Iris pigment epithelial cell (primary cell): ENCODE results near the gene MRNIP.

Source experiments
- DNase-seq: peaks from one replicate; pipeline ENCODE4 v3.0.0-alpha.2; 2011; ENCODE audit warnings: low read depth

Gene MRNIP

GRCh38 chr5:179821298-179822058, 37.1 kb downstream of the MRNIP start:
- peak; percentile 93 for DNase-seq

- peak; percentile 74 for DNase-seq
Observed at GRCh38 chr5:179820483-179821297, 37.9 kb downstream of the MRNIP start, which contains the start of gene SQSTM1. Gene SQSTM1, plus strand, starts transcription at chr5:179820905. Its CDS starts 32 bp downstream, at chr5:179820937.

- DNase-seq, result no peak
Observed at GRCh38 chr5:179820127-179820482, 38.5 kb downstream of the MRNIP start.

GRCh38 chr5:179819296-179820126, 39.1 kb downstream of the MRNIP start:
- peak; percentile 80 for DNase-seq

GRCh38 chr5:179818746-179819295, 39.8 kb downstream of the MRNIP start:
- peak; percentile 97 for DNase-seq

GRCh38 chr5:179817890-179818745, 40.5 kb downstream of the MRNIP start:
- DNase-seq, result no peak

- DNase-seq, result no peak
Observed at GRCh38 chr5:179817470-179817840, 41.2 kb downstream of the MRNIP start.

- DNase-seq, result no peak
Observed at GRCh38 chr5:179816796-179817469, 41.7 kb downstream of the MRNIP start.

GRCh38 chr5:179816401-179816795, 42.2 kb downstream of the MRNIP start:
- no peak for DNase-seq

- no peak for DNase-seq
Observed at GRCh38 chr5:179815491-179816249, 42.9 kb downstream of the MRNIP start.

GRCh38 chr5:179814090-179814489, 44.5 kb downstream of the MRNIP start:
- no peak for DNase-seq

- DNase-seq, result no peak
Observed at GRCh38 chr5:179812997-179813607, 45.5 kb downstream of the MRNIP start.

- no peak for DNase-seq
Observed at GRCh38 chr5:179812135-179812825, 46.3 kb downstream of the MRNIP start.

GRCh38 chr5:179806250-179807048, 52.2 kb downstream of the MRNIP start, which contains the start of gene MGAT4B:
Gene MGAT4B, minus strand, starts transcription at chr5:179806866. Its CDS starts 283 bp downstream, at chr5:179806583.
- peak; percentile 83 for DNase-seq

- DNase-seq, result peak; percentile 55
Observed at GRCh38 chr5:179805529-179806249, 52.9 kb downstream of the MRNIP start.

GRCh38 chr5:179805070-179805528, 53.5 kb downstream of the MRNIP start:
- no peak for DNase-seq

- DNase-seq, result no peak
Observed at GRCh38 chr5:179804555-179804947, 54.1 kb downstream of the MRNIP start.
